ENCODE data around the gene PTCD1.

PTCD1 gene

GRCh38 chr7:99438573-99439480 is at the start of gene PTCD1, which contains the start of gene CPSF4:
Gene PTCD1 (minus strand): TSS chr7:99438798. CDS start chr7:99435242, 3,556 bp downstream.
Gene CPSF4 (plus strand): TSS chr7:99438943. CDS start chr7:99439083, 140 bp downstream.
- in situ Hi-C loops (cut with HindIII; ENCODE audit: low sequenced_read_pairs): no loop called here
- peak within 1 kb of the TSS; percentile 91 for H3K4me3 ChIP-seq (ENCODE audit: low read depth, low read length)
- TF ChIP-seq CTCF (IDR thresholded peaks at IDR 0.05; ENCODE audit: low read depth, low read length, missing control alignments): no peak
- DNase-seq (ENCODE audit: low read depth): peak; percentile 87

GRCh38 chr7:99485094-99485493 is 46.5 kb upstream of the PTCD1 start:
- DNase-seq (ENCODE audit: low read depth): no peak
- in situ Hi-C loops (cut with HindIII; ENCODE audit: low sequenced_read_pairs): no loop called here
- H3K4me3 ChIP-seq (ENCODE audit: low read depth, low read length): no peak overlapping the region
- TF ChIP-seq CTCF (IDR thresholded peaks at IDR 0.05; ENCODE audit: low read depth, low read length, missing control alignments): no peak

GRCh38 chr7:99478464-99479440 is 40.2 kb upstream of the PTCD1 start:
- in situ Hi-C loops (cut with HindIII; ENCODE audit: low sequenced_read_pairs): loop anchor here (5.0 kb wide), 1 partner anchor 79 kb away; the partner anchor contains the start of gene ZNF655
- DNase-seq (ENCODE audit: low read depth): no peak
- H3K4me3 ChIP-seq (ENCODE audit: low read depth, low read length): no peak overlapping the region
- TF ChIP-seq CTCF (IDR thresholded peaks at IDR 0.05; ENCODE audit: low read depth, low read length, missing control alignments): no peak

GRCh38 chr7:99476107-99476506 is 37.5 kb upstream of the PTCD1 start:
- H3K4me3 ChIP-seq (ENCODE audit: low read depth, low read length): no peak overlapping the region
- no peak for DNase-seq (ENCODE audit: low read depth)
- no peak for TF ChIP-seq CTCF (IDR thresholded peaks at IDR 0.05; ENCODE audit: low read depth, low read length, missing control alignments)
- in situ Hi-C loops (cut with HindIII; ENCODE audit: low sequenced_read_pairs): loop anchor here (5.0 kb wide), 1 partner anchor 81 kb away; the partner anchor contains the start of gene ZNF655

GRCh38 chr7:99473315-99473596 is 34.7 kb upstream of the PTCD1 start:
- peak overlapping the region; percentile 96 for H3K4me3 ChIP-seq (ENCODE audit: low read depth, low read length)
- in situ Hi-C loops (cut with HindIII; ENCODE audit: low sequenced_read_pairs): no loop called here
- no peak for TF ChIP-seq CTCF (IDR thresholded peaks at IDR 0.05; ENCODE audit: low read depth, low read length, missing control alignments)
- peak; percentile 42 for DNase-seq (ENCODE audit: low read depth)
